GM12878 (cell line): ENCODE measurements around the gene BSND. TPM values are rescaled to one million over a fixed set of nuclear protein-coding genes. Genes with fewer than 3 reads are reported as not detected.

Experiments
- ATAC-seq: fragments of 200-7000 bp; cut with Tn5 transposase; 3 replicates; pipeline ENCODE4 v1.9.1; 2020; ENCODE audit warnings: mild to moderate bottlenecking, moderate library complexity
- BruUV-seq: library from RNA; stranded (reverse); fragments of 400-500 nt; replicated peaks from 2 replicates; lab custom pipeline; 2021; lab: Mats Ljungman, UMichigan
- CTCF ChIA-PET: fragments of 300-600 bp; sonication (Branson Sonifier 250); formaldehyde crosslinking; extraction: SDS; loops from one replicate; lab custom pipeline; 2021; ENCODE audit warnings: inconsistent platforms; lab: Yijun Ruan, JAX
- POLR2A ChIA-PET: fragments of 350-600 bp; formaldehyde crosslinking; extraction: SDS; loops from one replicate; lab custom pipeline; 2021; ENCODE audit warnings: inconsistent platforms; lab: Charles Lee
- RAD21 ChIA-PET: fragments of 300-600 bp; sonication (Branson Sonifier 250); formaldehyde crosslinking; loops from one replicate; lab custom pipeline; 2023; ENCODE audit warnings: antibody characterized with exemption; ENCODE audit not compliant: unreplicated experiment; lab: Charles Lee
- SMC1A ChIA-PET: fragments of 300-600 bp; sonication (Branson Sonifier 250); formaldehyde crosslinking; loops from one replicate; lab custom pipeline; 2023; ENCODE audit not compliant: unreplicated experiment, uncharacterized antibody; lab: Charles Lee
- DNase-seq: peaks from one replicate; pipeline ENCODE4 v3.0.0-alpha.2; 2011; ENCODE audit warnings: low read depth, low spot score
- FAIRE-seq: peaks from 3 replicates; lab custom pipeline; 2011; peaks lifted over from hg19 to GRCh38; lab: Jason Lieb, UNC
- H2AFZ ChIP-seq: 2 replicates; pipeline ENCODE4 v1.6.0; 2011; ENCODE audit warnings: low read depth, low read length, control low read depth; ENCODE audit not compliant: control insufficient read depth
- H3K27ac ChIP-seq: 2 replicates; pipeline ENCODE4 v1.5.1; 2011; ENCODE audit warnings: control low read depth; ENCODE audit not compliant: control insufficient read depth, insufficient read depth
- H3K27me3 ChIP-seq, 2 experiments: replicated peaks in 1 of 2; 2 replicates each; pipeline versions ENCODE4 v1.6.0 to v1.6.1; 2011; ENCODE audit warnings: low read length in 1 of 2; ENCODE audit not compliant: control insufficient read depth in 2 of 2, insufficient read depth in 2 of 2
- H3K36me3 ChIP-seq, 2 experiments: 2 replicates each; pipeline ENCODE4 v1.5.1; 2011; ENCODE audit warnings: low read length in 1 of 2; ENCODE audit not compliant: control insufficient read depth in 2 of 2, insufficient read depth in 2 of 2
- H3K4me1 ChIP-seq: 2 replicates; pipeline ENCODE4 v1.6.1; 2011; ENCODE audit warnings: mild to moderate bottlenecking, low read length, moderate library complexity, mixed read lengths; ENCODE audit not compliant: control insufficient read depth, insufficient read depth
- H3K4me2 ChIP-seq: 2 replicates; pipeline ENCODE4 v1.6.0; 2011; ENCODE audit warnings: control low read depth; ENCODE audit not compliant: control insufficient read depth, insufficient read depth
- H3K4me3 ChIP-seq: fragments of 200-600 bp; sonication (generic); 2 replicates; pipeline ENCODE4 v1.5.1; 2016
- H3K79me2 ChIP-seq: 2 replicates; pipeline ENCODE4 v1.6.0; 2011; ENCODE audit warnings: low read length; ENCODE audit not compliant: control insufficient read depth, insufficient read depth
- H3K9ac ChIP-seq: 2 replicates; pipeline ENCODE4 v1.8.0; 2011; ENCODE audit warnings: low read length, control low read depth, mixed read lengths; ENCODE audit not compliant: control insufficient read depth, insufficient read depth
- H3K9me3 ChIP-seq: replicated peaks from 3 replicates; pipeline ENCODE4 v1.5.1; 2011; ENCODE audit warnings: mild to moderate bottlenecking, low read length; ENCODE audit not compliant: control insufficient read depth, insufficient read depth
- H4K20me1 ChIP-seq: 2 replicates; pipeline ENCODE4 v1.6.0; 2011; ENCODE audit not compliant: control insufficient read depth, insufficient read depth
- IKZF2 ChIP-seq, 2 experiments: fragments of 450-650 bp; IDR thresholded peaks; 2 replicates each; pipeline ENCODE4 v1.6.1; 2017; ENCODE audit warnings: mild to moderate bottlenecking in 2 of 2, moderate library complexity in 2 of 2
- MEF2A ChIP-seq: IDR thresholded peaks from 2 replicates; pipeline ENCODE4 v1.6.1; 2011; ENCODE audit warnings: low read depth, mild to moderate bottlenecking, low read length, moderate library complexity; ENCODE audit not compliant: insufficient read depth
- MXI1 ChIP-seq: fragments of 150-350 bp; IDR thresholded peaks from 2 replicates; pipeline ENCODE4 v1.6.1; 2011; ENCODE audit warnings: low read depth, mild to moderate bottlenecking, inconsistent platforms, low read length, improper control_type of control experiment
- NFYA ChIP-seq: IDR thresholded peaks from 2 replicates; pipeline ENCODE4 v1.6.1; 2011; ENCODE audit warnings: low read depth, mild to moderate bottlenecking, low read length, improper control_type of control experiment, borderline replicate concordance
- RELA ChIP-seq: fragments of 450-650 bp; IDR thresholded peaks from 2 replicates; pipeline ENCODE4 v1.8.0; 2014; ENCODE audit warnings: borderline replicate concordance; ENCODE audit not compliant: partially characterized antibody
- SUZ12 ChIP-seq: fragments of 200-600 bp; sonication (generic); IDR thresholded peaks from one replicate; pipeline ENCODE4 v1.6.1; 2018; ENCODE audit warnings: antibody characterized with exemption, mild to moderate bottlenecking; ENCODE audit not compliant: unreplicated experiment
- TAF1 ChIP-seq: IDR thresholded peaks from 2 replicates; pipeline ENCODE4 v1.6.1; 2011; ENCODE audit warnings: mild to moderate bottlenecking, low read depth, low read length, borderline replicate concordance
- ZNF207 ChIP-seq: fragments of 450-650 bp; IDR thresholded peaks from 2 replicates; pipeline ENCODE4 v1.6.1; 2014; ENCODE audit warnings: antibody characterized with exemption, mild to moderate bottlenecking, borderline replicate concordance
- WGBS: methylation state at CpG from one replicate; pipeline ENCODE4 v1.1.6; 2016; ENCODE audit warnings: low lambda C conversion rate; ENCODE audit not compliant: insufficient replicate concordance, insufficient coverage; ENCODE audit errors: missing lambda C conversion rate; 5-methylcytosine and 5-hydroxymethylcytosine counted together
- in situ Hi-C: fragments of 300-500 bp; cut with MboI; formaldehyde crosslinking; loops from 9 replicates; pipeline ENCODE4 v1.14.3; 2018; ENCODE audit warnings: mixed read lengths
- intact Hi-C: fragments of 100-400 bp; cut with micrococcal nuclease; formaldehyde crosslinking; loops from one replicate; pipeline ENCODE4 v1.14.2; 2022; ENCODE audit not compliant: unreplicated experiment
- polyA plus RNA-seq, 11 experiments: library from polyadenylated mRNA; depleted of rRNA in 4 of 11; unstranded in 6 of 11; stranded (reverse) in 5 of 11; fragments of >200 nt; fragmentation: Nextera tagmentation in 4 of 11; fragmentation: Illumina TruSeq in 1 of 11; extraction: Ambion mirVana in 4 of 11; extraction: Trizol in 1 of 11; gene quantifications; 1 replicate in 1 of 11; 2 replicates in 10 of 11; pipeline versions ENCODE4 v1.2.1 to v1.2.3, GENCODE V29; 2011 to 2016; ENCODE audit warnings: inconsistent platforms in 2 of 11, missing spikeins in 2 of 11, low read depth in 1 of 11
- total RNA-seq, 4 experiments: library from RNA; depleted of rRNA in 3 of 4; stranded (reverse); fragments of >200 nt in 3 of 4; fragmentation: Illumina TruSeq in 1 of 4; extraction: Trizol in 1 of 4; gene quantifications; 2 replicates each; pipeline versions ENCODE4 v1.2.1 to v1.2.3, GENCODE V29; 2013 to 2021

Gene BSND
- total and polyA plus RNA-seq, 10 of the 15 experiments (the other 5 are each of a cell fraction or from before 2014, with no cell fraction given), result not detected

DNA sequence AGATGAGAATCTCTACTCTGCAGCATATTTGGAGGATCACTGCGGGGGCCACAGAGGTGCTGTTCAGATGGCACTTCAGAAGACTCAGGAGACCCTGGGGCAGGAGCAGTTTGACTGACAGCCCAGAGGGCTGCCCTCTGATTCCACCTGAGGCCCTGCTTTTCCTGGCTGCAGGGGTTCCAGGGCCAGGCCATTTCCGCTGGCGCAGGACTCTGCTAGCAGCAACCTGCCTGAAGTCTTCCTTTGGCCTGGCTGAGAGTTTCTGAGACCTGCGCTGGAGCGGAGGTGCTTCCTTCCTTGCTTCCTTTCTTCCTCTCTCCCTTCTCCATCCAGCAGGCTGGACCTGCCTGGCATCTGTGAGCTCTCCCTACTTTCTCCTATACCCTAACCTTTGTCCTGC is 52.4 kb downstream of the BSND start:
- no peaks in the 10 kb centered on the region for H3K36me3 ChIP-seq
- CTCF ChIA-PET, result no interaction called here
- no peak for FAIRE-seq

DNA sequence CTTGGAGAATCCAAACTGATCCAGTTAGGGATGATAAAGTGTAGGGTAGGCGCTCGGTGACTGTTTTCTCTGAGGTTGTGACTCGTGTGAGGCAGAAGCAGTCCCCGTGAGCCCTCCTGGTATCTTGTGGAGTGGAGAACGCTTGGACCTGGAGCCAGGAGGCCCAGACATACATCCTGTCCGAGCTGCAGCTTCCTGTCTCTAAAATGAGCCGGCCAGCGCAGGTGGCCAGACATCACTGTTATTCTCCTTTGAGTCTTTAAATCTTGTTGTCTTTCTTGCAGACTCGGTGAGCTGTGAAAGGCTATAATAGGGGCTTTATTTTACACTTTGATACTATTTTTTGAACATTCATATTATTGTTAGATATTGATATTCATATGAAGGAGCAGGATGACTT is 52.9 kb downstream of the BSND start:
- TF ChIP-seq IKZF2 (IDR thresholded peaks at IDR 0.05) (no peak), NFYA (no peak)
- Histone ChIP-seq H3K4me3 (no peak overlapping the region), H3K4me2 (no peak overlapping the region), H3K27me3 (peaks cover 5 to 7% of the 10 kb centered on the region in 2 experiments; a peak in 3 of 4 replicates), H3K4me1 (no peaks in the 10 kb centered on the region), H3K36me3 (no peaks in the 10 kb centered on the region), H2AFZ (no peak overlapping the region), H4K20me1 (no peaks in the 10 kb centered on the region), H3K27ac (no peak overlapping the region), H3K9ac (no peak overlapping the region), H3K79me2 (no peaks in the 10 kb centered on the region), H3K9me3 (no peaks in the 10 kb centered on the region)
- in situ Hi-C loops (no loop called here), intact Hi-C loops (no loop called here)
- WGBS, result 17% methylated on average over 9 of the region's 9 CpGs
- CTCF ChIA-PET, result no interaction called here
- no peak for DNase-seq
- RAD21 ChIA-PET, result no interaction called here
- no TSS peak for BruUV-seq
- ATAC-seq, result no peak
- FAIRE-seq, result no peak
- SMC1A ChIA-PET, result no interaction called here
- POLR2A ChIA-PET, result no interaction called here

More for the DNA sequence above, 52.4 kb downstream of the BSND start:
- TF ChIP-seq ZNF207 (no peak), MEF2A (no peak), TAF1 (no peak), RELA (no peak), MXI1 (no peak), SUZ12 (no peak)
- TF ChIP-seq, all 136 proteins: peak for 0
- Histone ChIP-seq H3K27me3 (peaks cover 5 to 7% of the 10 kb centered on the region in 2 experiments; a peak in 3 of 4 replicates), H2AFZ (no peak overlapping the region), H3K4me2 (no peak overlapping the region), H4K20me1 (no peaks in the 10 kb centered on the region), H3K9ac (no peak overlapping the region), H3K4me3 (no peak overlapping the region), H3K79me2 (no peaks in the 10 kb centered on the region), H3K4me1 (no peaks in the 10 kb centered on the region), H3K27ac (no peak overlapping the region), H3K9me3 (no peaks in the 10 kb centered on the region)
- no TSS peak for BruUV-seq
- no peak for DNase-seq
- ChIA-PET RAD21 (no interaction called here), SMC1A (no interaction called here), POLR2A (no interaction called here)
- WGBS, result 65% methylated on average over 5 of the region's 5 CpGs
- in situ Hi-C loops (no loop called here), intact Hi-C loops (no loop called here)
- ATAC-seq, result no peak
